H9 (cell line): ENCODE data around the gene PLEKHO2. TPM values are rescaled to one million over a fixed set of nuclear protein-coding genes. Genes with fewer than 3 reads are reported as not detected.

Source experiments
- DNase-seq: peaks from one replicate; pipeline ENCODE4 v3.0.0-alpha.2; 2017
- H2AFZ ChIP-seq: one replicate; pipeline ENCODE4 v1.6.1; 2013; ENCODE audit warnings: mild to moderate bottlenecking, low read length, control low read depth, moderate library complexity
- H2AK5ac ChIP-seq: 2 replicates; pipeline ENCODE4 v1.6.1; 2013; ENCODE audit warnings: low read length, control low read depth, mixed read lengths; ENCODE audit not compliant: insufficient read length
- H2BK120ac ChIP-seq: one replicate; pipeline ENCODE4 v1.6.1; 2013; ENCODE audit warnings: low read depth, mild to moderate bottlenecking, low read length, control low read depth, inconsistent platforms; ENCODE audit not compliant: poor library complexity, severe bottlenecking
- H2BK12ac ChIP-seq: 2 replicates; pipeline ENCODE4 v1.6.1; 2013; ENCODE audit warnings: low read length, control low read depth, mixed read lengths, low read depth; ENCODE audit not compliant: insufficient read length
- H2BK15ac ChIP-seq: 2 replicates; pipeline ENCODE4 v1.6.1; 2013; ENCODE audit warnings: low read depth, low read length, control low read depth
- H2BK20ac ChIP-seq: one replicate; pipeline ENCODE4 v1.6.1; 2013; ENCODE audit warnings: low read depth, mild to moderate bottlenecking, low read length, control low read depth, inconsistent platforms; ENCODE audit not compliant: poor library complexity, severe bottlenecking
- H2BK5ac ChIP-seq: 2 replicates; pipeline ENCODE4 v1.6.1; 2013; ENCODE audit warnings: low read length, control low read depth, mixed read lengths; ENCODE audit not compliant: insufficient read length
- H3K14ac ChIP-seq: 2 replicates; pipeline ENCODE4 v1.6.1; 2013; ENCODE audit warnings: low read length, control low read depth; ENCODE audit not compliant: insufficient read depth
- H3K18ac ChIP-seq: 2 replicates; pipeline ENCODE4 v1.6.1; 2013; ENCODE audit warnings: low read depth, mild to moderate bottlenecking, mixed read lengths, low read length, control low read depth; ENCODE audit not compliant: insufficient read length
- H3K23ac ChIP-seq: 2 replicates; pipeline ENCODE4 v1.6.1; 2013; ENCODE audit warnings: low read length, control low read depth, mixed read lengths, low read depth; ENCODE audit not compliant: insufficient read length
- H3K23me2 ChIP-seq: 2 replicates; pipeline ENCODE4 v1.6.1; 2013; ENCODE audit warnings: low read depth, mild to moderate bottlenecking, mixed read lengths, low read length, control low read depth; ENCODE audit not compliant: insufficient read length, poor library complexity, severe bottlenecking
- H3K27ac ChIP-seq: 2 replicates; pipeline ENCODE4 v1.5.1; 2013; ENCODE audit warnings: low read length, control low read depth, mixed read lengths, low read depth; ENCODE audit not compliant: insufficient read length
- H3K27me3 ChIP-seq: 2 replicates; pipeline ENCODE4 v1.6.1; 2013; ENCODE audit warnings: low read length, control low read depth, inconsistent platforms; ENCODE audit not compliant: insufficient read depth
- H3K4ac ChIP-seq: 2 replicates; pipeline ENCODE4 v1.6.1; 2013; ENCODE audit warnings: low read depth, mild to moderate bottlenecking, control low read depth, inconsistent platforms, low read length, moderate library complexity
- H3K4me1 ChIP-seq: 2 replicates; pipeline ENCODE4 v1.6.1; 2013; ENCODE audit warnings: low read length, control low read depth, inconsistent platforms; ENCODE audit not compliant: insufficient read depth
- H3K4me2 ChIP-seq: 2 replicates; pipeline ENCODE4 v1.6.1; 2013; ENCODE audit warnings: low read length, control low read depth, mixed read lengths; ENCODE audit not compliant: insufficient read length, insufficient read depth
- H3K56ac ChIP-seq: 2 replicates; pipeline ENCODE4 v1.6.1; 2013; ENCODE audit warnings: low read depth, mild to moderate bottlenecking, mixed read lengths, low read length, control low read depth; ENCODE audit not compliant: insufficient read length
- H3K79me1 ChIP-seq: 2 replicates; pipeline ENCODE4 v1.6.1; 2013; ENCODE audit warnings: low read depth, mild to moderate bottlenecking, moderate library complexity, low read length, control low read depth, inconsistent platforms; ENCODE audit not compliant: insufficient read depth, poor library complexity, severe bottlenecking
- H3K79me2 ChIP-seq: 2 replicates; pipeline ENCODE4 v1.6.1; 2013; ENCODE audit warnings: low read length, control low read depth, inconsistent platforms; ENCODE audit not compliant: insufficient read depth
- H3K9ac ChIP-seq: 2 replicates; pipeline ENCODE4 v1.6.1; 2013; ENCODE audit warnings: low read length, control low read depth, mixed read lengths; ENCODE audit not compliant: insufficient read length; ENCODE audit errors: extremely low read depth
- H3K9me3 ChIP-seq: one replicate; pipeline ENCODE4 v1.6.1; 2013; ENCODE audit warnings: low read depth, low read length, inconsistent platforms; ENCODE audit not compliant: control insufficient read depth
- H3T11ph ChIP-seq: one replicate; pipeline ENCODE4 v1.6.1; 2013; ENCODE audit warnings: mild to moderate bottlenecking, low read length, control low read depth, inconsistent platforms
- H4K20me1 ChIP-seq: one replicate; pipeline ENCODE4 v1.6.1; 2013; ENCODE audit not compliant: control insufficient read depth, insufficient read length, insufficient read depth
- H4K5ac ChIP-seq: 2 replicates; pipeline ENCODE4 v1.6.1; 2013; ENCODE audit warnings: low read depth, mild to moderate bottlenecking, mixed read lengths, low read length, control low read depth; ENCODE audit not compliant: insufficient read length
- H4K8ac ChIP-seq: replicated peaks from 2 replicates; pipeline ENCODE4 v1.6.1; 2013; ENCODE audit warnings: low read length, control low read depth, mixed read lengths, low read depth; ENCODE audit not compliant: insufficient read length
- H4K91ac ChIP-seq: 2 replicates; pipeline ENCODE4 v1.6.1; 2013; ENCODE audit warnings: low read depth, mild to moderate bottlenecking, moderate library complexity, mixed read lengths, low read length, control low read depth; ENCODE audit not compliant: insufficient read length
- H3K27ac Mint-ChIP-seq, 3 experiments: 2 replicates in 2 of 3; 3 replicates in 1 of 3; pipeline ENCODE4 v1.8.0; 2020 to 2021; ENCODE audit warnings: mixed read lengths in 3 of 3, mild to moderate bottlenecking in 1 of 3, moderate library complexity in 1 of 3
- H3K27me3 Mint-ChIP-seq: 2 replicates; pipeline ENCODE4 v1.8.0; 2021; ENCODE audit warnings: low read depth, mild to moderate bottlenecking, moderate library complexity, mixed read lengths
- H3K36me3 Mint-ChIP-seq, 3 experiments: 2 replicates in 2 of 3; 3 replicates in 1 of 3; pipeline ENCODE4 v1.8.0; 2020 to 2021; ENCODE audit warnings: low read depth in 3 of 3, mixed read lengths in 3 of 3; ENCODE audit not compliant: insufficient read depth in 1 of 3
- H3K4me1 Mint-ChIP-seq, 2 experiments: 2 replicates each; pipeline ENCODE4 v1.8.0; 2020; ENCODE audit warnings: mixed read lengths in 2 of 2
- H3K4me3 Mint-ChIP-seq, 2 experiments: 2 replicates in 1 of 2; 3 replicates in 1 of 2; pipeline ENCODE4 v1.8.0; 2020 to 2021; ENCODE audit warnings: mild to moderate bottlenecking in 2 of 2, mixed read lengths in 2 of 2, moderate library complexity in 1 of 2
- H3K9me3 Mint-ChIP-seq, 2 experiments: 2 replicates in 1 of 2; 3 replicates in 1 of 2; pipeline ENCODE4 v1.8.0; 2020; ENCODE audit warnings: mild to moderate bottlenecking in 2 of 2, mixed read lengths in 2 of 2, moderate library complexity in 1 of 2
- WGBS: extraction: QIAGEN DNeasy Blood & Tissue Kit; methylation state at CpG from one replicate; pipeline ENCODE4 v1.1.7; 2013; ENCODE audit warnings: missing lambda C conversion rate, low lambda C conversion rate, mixed read lengths; ENCODE audit not compliant: insufficient read length; ENCODE audit errors: extremely low coverage; 5-methylcytosine and 5-hydroxymethylcytosine counted together
- total RNA-seq: library from RNA; stranded (reverse); gene quantifications from 2 replicates; pipeline ENCODE4 v1.2.1, GENCODE V29; 2021
- TF ChIP-seq, protein P1 (sequence below): fragments of 200-600 bp; sonication (generic); conservative IDR thresholded peaks from 3 replicates; pipeline ENCODE4 v1.8.0; 2021; ENCODE audit warnings: antibody characterized with exemption, mild to moderate bottlenecking

Gene PLEKHO2
- total RNA-seq, 1 experiment from 2014 or later = 18.1 TPM

DNA sequence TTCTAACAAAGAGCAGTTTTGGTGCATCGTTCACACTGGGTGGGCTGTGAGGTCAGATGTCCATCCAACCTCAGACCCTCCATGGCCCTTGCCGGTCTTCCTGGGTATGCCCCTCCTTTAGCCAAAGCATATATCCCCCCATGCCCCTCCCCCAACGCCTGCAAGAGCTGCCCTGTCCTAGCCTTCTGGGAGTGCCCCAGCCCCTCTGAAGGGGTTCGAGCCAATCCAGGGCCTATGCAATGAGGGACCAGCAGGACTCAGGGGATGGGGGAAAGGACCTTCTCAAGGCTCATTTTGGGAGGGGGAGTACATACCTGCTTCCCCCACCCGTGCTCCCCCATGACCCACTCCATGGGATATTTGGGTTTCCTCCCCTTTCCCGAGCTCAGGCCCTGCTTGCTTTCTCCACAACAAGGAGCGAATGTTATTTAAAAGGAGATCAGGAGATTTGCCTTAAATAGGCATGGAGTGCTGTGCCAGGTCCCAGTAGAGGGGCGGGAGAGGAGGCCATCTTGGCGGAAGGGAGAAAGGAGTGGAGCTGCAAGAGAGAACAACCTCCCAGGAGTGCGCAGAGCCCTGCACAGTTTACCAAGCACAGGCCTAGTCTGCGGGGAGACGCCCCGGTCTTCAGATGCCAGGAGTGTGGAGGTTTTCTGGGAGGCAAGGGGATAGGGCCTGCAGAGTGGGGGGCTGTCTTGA, 34.5 kb upstream of the PLEKHO2 start:
- peak overlapping the region; percentile 21 for H3K4me2 ChIP-seq
- H3K36me3 Mint-ChIP-seq = no peaks in the 10 kb centered on the region
- H2AK5ac ChIP-seq = peak overlapping the region; percentile 57

More for the DNA sequence above, 34.5 kb upstream of the PLEKHO2 start:
- Histone ChIP-seq H4K5ac (peak overlapping the region; percentile 84), H2BK5ac (peak overlapping the region; percentile 82), H2AFZ (no peak overlapping the region), H4K20me1 (no peaks in the 10 kb centered on the region), H2BK20ac (no peak overlapping the region), H3K4ac (peak overlapping the region; percentile 84), H3K4me1 (peaks cover 11% of the 10 kb centered on the region; the same call in 1 of the 2 replicates), H3K14ac (peak overlapping the region; percentile 93), H4K8ac (no peak overlapping the region), H3T11ph (peak overlapping the region; percentile 62), H3K23me2 (peaks cover 13% of the 10 kb centered on the region), H2BK15ac (no peak overlapping the region), H3K79me2 (no peaks in the 10 kb centered on the region), H3K18ac (peak overlapping the region; percentile 94), H3K79me1 (no peaks in the 10 kb centered on the region), H2BK12ac (peak overlapping the region; percentile 55), H3K27ac (peak overlapping the region; percentile 90), H3K9ac (peak overlapping the region; percentile 32), H3K9me3 (no peaks in the 10 kb centered on the region), H3K56ac (peak overlapping the region; percentile 16), H4K91ac (no peak overlapping the region), H3K27me3 (no peaks in the 10 kb centered on the region), H2BK120ac (peak overlapping the region; percentile 87), H3K23ac (no peak overlapping the region)
- Mint-ChIP-seq H3K4me1 (peaks cover 59 to 64% of the 10 kb centered on the region in 2 experiments), H3K27ac (peak overlapping the region; percentile 95 to 100 (median 99)), H3K9me3 (no peaks in the 10 kb centered on the region), H3K27me3 (no peaks in the 10 kb centered on the region), H3K4me3 (peak overlapping the region; percentile 46 to 72)
- TF ChIP-seq, protein P1, sequence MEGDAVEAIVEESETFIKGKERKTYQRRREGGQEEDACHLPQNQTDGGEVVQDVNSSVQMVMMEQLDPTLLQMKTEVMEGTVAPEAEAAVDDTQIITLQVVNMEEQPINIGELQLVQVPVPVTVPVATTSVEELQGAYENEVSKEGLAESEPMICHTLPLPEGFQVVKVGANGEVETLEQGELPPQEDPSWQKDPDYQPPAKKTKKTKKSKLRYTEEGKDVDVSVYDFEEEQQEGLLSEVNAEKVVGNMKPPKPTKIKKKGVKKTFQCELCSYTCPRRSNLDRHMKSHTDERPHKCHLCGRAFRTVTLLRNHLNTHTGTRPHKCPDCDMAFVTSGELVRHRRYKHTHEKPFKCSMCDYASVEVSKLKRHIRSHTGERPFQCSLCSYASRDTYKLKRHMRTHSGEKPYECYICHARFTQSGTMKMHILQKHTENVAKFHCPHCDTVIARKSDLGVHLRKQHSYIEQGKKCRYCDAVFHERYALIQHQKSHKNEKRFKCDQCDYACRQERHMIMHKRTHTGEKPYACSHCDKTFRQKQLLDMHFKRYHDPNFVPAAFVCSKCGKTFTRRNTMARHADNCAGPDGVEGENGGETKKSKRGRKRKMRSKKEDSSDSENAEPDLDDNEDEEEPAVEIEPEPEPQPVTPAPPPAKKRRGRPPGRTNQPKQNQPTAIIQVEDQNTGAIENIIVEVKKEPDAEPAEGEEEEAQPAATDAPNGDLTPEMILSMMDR = no peak
- no CpG with 5 or more reads among the region's 13 CpGs for WGBS
- peak; percentile 63 for DNase-seq
